GM12872 (cell line): ENCODE data around the gene F2RL1.

Experiments
- CTCF ChIP-seq: IDR thresholded peaks from 3 replicates; pipeline ENCODE4 v1.5.1; 2011; ENCODE audit warnings: low read depth, mild to moderate bottlenecking, low read length, moderate library complexity; ENCODE audit not compliant: insufficient read depth

F2RL1 gene

GRCh38 chr5:76850543-76851145, 31.8 kb downstream of the F2RL1 start:
- no peak for TF ChIP-seq CTCF

- TF ChIP-seq CTCF: no peak
Observed at GRCh38 chr5:76851728-76852369, 33.0 kb downstream of the F2RL1 start.

- no peak for TF ChIP-seq CTCF
Observed at GRCh38 chr5:76852772-76853171, 33.9 kb downstream of the F2RL1 start.

- no peak for TF ChIP-seq CTCF
Observed at GRCh38 chr5:76854644-76855043, 35.8 kb downstream of the F2RL1 start.

- TF ChIP-seq CTCF: no peak
Observed at GRCh38 chr5:76855961-76856360, 37.1 kb downstream of the F2RL1 start.

- TF ChIP-seq CTCF: no peak
Observed at GRCh38 chr5:76859591-76860247, 40.9 kb downstream of the F2RL1 start.

GRCh38 chr5:76861612-76862011, 42.8 kb downstream of the F2RL1 start:
- TF ChIP-seq CTCF: no peak
